ENCODE measurements around the gene JARID2.

- TF ChIP-seq SP1 (CRISPR knock-in tag; conservative IDR thresholded peaks at IDR 0.05) (no peak), FOXP1 (CRISPR knock-in tag; IDR thresholded peaks at IDR 0.05; ENCODE audit: borderline replicate concordance) (no peak), EMX1 (CRISPR knock-in tag; IDR thresholded peaks at IDR 0.05) (no peak)
These were observed 67.5 kb downstream of the JARID2 start for GRCh38 chr6:15313367-15313766.

All from WTC11 (cell line).